ENCODE data around the gene NDUFA6.
"Not testable (repeated sequence)": the region's sequence is repeated elsewhere in the genome, so short reads cannot be mapped to it uniquely, and the experiment has no call there.

The NDUFA6 gene

GRCh38 chr22:42112793-42113192 lies 22.2 kb upstream of the NDUFA6 start:
- not testable (repeated sequence) for DNase-seq (ENCODE audit: low spot score)

- no peak for DNase-seq (ENCODE audit: low spot score)
These were observed 21.2 kb upstream of the NDUFA6 start for GRCh38 chr22:42111798-42112197.

- no peak for DNase-seq (ENCODE audit: low spot score)
These were observed 18.3 kb upstream of the NDUFA6 start for GRCh38 chr22:42108848-42109247.

GRCh38 chr22:42104332-42104860 lies 13.8 kb upstream of the NDUFA6 start:
- DNase-seq (ENCODE audit: low spot score), result not testable (repeated sequence)

GRCh38 chr22:42101199-42101598 lies 10.6 kb upstream of the NDUFA6 start:
- no peak for DNase-seq (ENCODE audit: low spot score)

GRCh38 chr22:42091455-42091782 lies 847 bp upstream of the NDUFA6 start:
- no peak for DNase-seq (ENCODE audit: low spot score)

GRCh38 chr22:42086051-42086450 lies 4.5 kb downstream of the NDUFA6 start:
- no peak for DNase-seq (ENCODE audit: low spot score)

- no peak for DNase-seq (ENCODE audit: low spot score)
These were observed 5.7 kb downstream of the NDUFA6 start for GRCh38 chr22:42084874-42085273.

GRCh38 chr22:42083119-42083518 lies 7.5 kb downstream of the NDUFA6 start:
- DNase-seq (ENCODE audit: low spot score), result no peak

- DNase-seq (ENCODE audit: low spot score), result no peak
These were observed 10.3 kb downstream of the NDUFA6 start for GRCh38 chr22:42080287-42080686.

GRCh38 chr22:42079319-42080251 lies 11.0 kb downstream of the NDUFA6 start, which contains the start of gene SMDT1:
Gene SMDT1, plus strand, starts transcription at chr22:42079700. Its CDS starts 69 bp downstream, at chr22:42079769.
- DNase-seq (ENCODE audit: low spot score), result peak; percentile 97

- no peak for DNase-seq (ENCODE audit: low spot score)
These were observed 11.9 kb downstream of the NDUFA6 start for GRCh38 chr22:42078469-42079318.

- DNase-seq (ENCODE audit: low spot score), result no peak
These were observed 13.0 kb downstream of the NDUFA6 start for GRCh38 chr22:42077486-42078125.

- no peak for DNase-seq (ENCODE audit: low spot score)
These were observed 13.6 kb downstream of the NDUFA6 start for GRCh38 chr22:42076764-42077485.

GRCh38 chr22:42074846-42075676 lies 15.5 kb downstream of the NDUFA6 start:
- DNase-seq (ENCODE audit: low spot score), result no peak

GRCh38 chr22:42074132-42074811 lies 16.3 kb downstream of the NDUFA6 start, which contains the start of gene PHETA2:
Gene PHETA2, plus strand, starts transcription at chr22:42074248. Its CDS starts 3,046 bp downstream, at chr22:42077294.
- DNase-seq (ENCODE audit: low spot score), result peak; percentile 56

- DNase-seq (ENCODE audit: low spot score), result no peak
These were observed 16.9 kb downstream of the NDUFA6 start for GRCh38 chr22:42073621-42074041.

- DNase-seq (ENCODE audit: low spot score), result no peak
These were observed 17.8 kb downstream of the NDUFA6 start for GRCh38 chr22:42072606-42073330.

- not testable (repeated sequence) for DNase-seq (ENCODE audit: low spot score)
These were observed 19.1 kb downstream of the NDUFA6 start for GRCh38 chr22:42071508-42071907.

Data from ecto neural progenitor cell (in vitro differentiated cells).